ENCODE results near the gene CXCL5.

Gene CXCL5

DNA sequence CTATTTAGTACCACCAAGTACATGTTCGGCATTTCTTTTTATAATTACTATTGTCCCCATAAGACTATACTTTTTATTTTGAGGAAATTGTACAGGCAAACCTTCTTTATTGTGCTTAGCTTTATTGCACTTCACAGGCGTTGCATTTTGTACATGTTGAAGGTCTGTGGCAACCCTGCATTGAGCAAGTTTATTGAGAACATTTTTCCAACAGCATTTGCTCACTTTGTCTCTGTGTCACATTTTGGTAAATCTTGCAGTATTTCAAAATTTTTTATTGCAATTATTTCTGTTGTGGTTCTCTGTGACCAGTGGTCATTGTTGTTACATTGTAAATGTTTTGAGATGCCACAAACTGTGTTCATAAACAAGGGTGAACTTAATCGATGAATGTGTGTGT, 10.8 kb upstream of the CXCL5 start:
- TF ChIP-seq EZH2 (IDR thresholded peaks at IDR 0.05) (no peak), FOXP2 (optimal IDR thresholded peaks at IDR 0.05; ENCODE audit: control extremely low read depth, extremely low read length, insufficient read depth) (no peak), POLR2AphosphoS5 (IDR thresholded peaks at IDR 0.05; ENCODE audit: borderline replicate concordance, low read depth, low read length) (no peak)
- no peak overlapping the region for H3K9ac ChIP-seq (ENCODE audit: insufficient read length)
- no peak overlapping the region for H3K27ac ChIP-seq
- no peaks in the 10 kb centered on the region for H3K36me3 ChIP-seq (ENCODE audit: insufficient read depth, low read length)
- H3K4me3 ChIP-seq = no peak overlapping the region
- DNase-seq (ENCODE audit: low read depth, low spot score) = no peak
- H3K9me3 ChIP-seq (ENCODE audit: low read depth, low read length) = no peaks in the 10 kb centered on the region

DNA sequence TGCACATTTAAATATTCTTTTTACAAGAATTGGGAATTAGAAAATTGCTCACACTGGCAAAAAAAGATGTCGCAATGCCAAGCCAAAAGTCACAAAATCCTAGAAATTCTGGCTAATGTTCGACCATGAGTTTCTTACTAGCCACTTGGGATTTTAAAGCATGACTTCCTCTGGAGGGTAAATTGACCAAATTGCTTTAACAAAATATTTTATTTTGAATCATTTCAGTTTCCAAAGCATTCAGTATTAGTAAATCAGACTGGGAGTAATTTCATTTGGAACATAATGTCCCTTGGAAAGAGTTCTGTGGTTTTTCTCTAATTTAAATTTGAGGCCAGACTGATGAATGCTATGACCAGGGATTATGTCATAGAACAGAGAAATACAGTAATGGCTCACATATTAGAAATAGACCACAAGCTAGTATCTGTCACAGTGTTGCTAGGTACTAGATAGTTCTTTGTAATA, 7.6 kb upstream of the CXCL5 start:
- DNase-seq (ENCODE audit: low read depth, low spot score) = no peak
- Histone ChIP-seq H3K27ac (no peak overlapping the region), H3K9ac (ENCODE audit: insufficient read length) (no peak overlapping the region), H3K36me3 (ENCODE audit: insufficient read depth, low read length) (no peaks in the 10 kb centered on the region), H3K4me3 (no peak overlapping the region), H3K9me3 (ENCODE audit: low read depth, low read length) (no peaks in the 10 kb centered on the region)
- TF ChIP-seq EZH2 (IDR thresholded peaks at IDR 0.05) (no peak), POLR2AphosphoS5 (IDR thresholded peaks at IDR 0.05; ENCODE audit: borderline replicate concordance, low read depth, low read length) (no peak), FOXP2 (optimal IDR thresholded peaks at IDR 0.05; ENCODE audit: control extremely low read depth, extremely low read length, insufficient read depth) (no peak)

DNA sequence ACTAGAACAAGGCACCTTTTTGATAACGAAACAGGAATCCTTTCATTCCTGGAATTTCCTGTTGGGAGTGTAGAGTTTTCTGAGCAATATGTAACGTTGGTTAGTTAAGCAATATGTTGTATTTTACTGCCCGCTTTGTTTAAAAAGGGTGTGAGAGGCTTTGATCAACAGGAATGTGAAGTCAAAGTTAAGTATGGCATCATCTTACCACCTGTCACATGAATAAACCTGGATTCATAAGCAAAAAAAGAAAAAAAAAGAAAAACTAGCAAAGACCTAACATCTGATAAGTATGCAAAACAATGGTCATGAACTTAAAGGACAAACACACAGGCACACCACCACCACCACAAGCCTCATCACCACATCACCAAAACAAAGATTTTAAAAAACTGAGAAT, 7.1 kb upstream of the CXCL5 start:
- Histone ChIP-seq H3K9ac (ENCODE audit: insufficient read length) (no peak overlapping the region), H3K36me3 (ENCODE audit: insufficient read depth, low read length) (no peaks in the 10 kb centered on the region), H3K9me3 (ENCODE audit: low read depth, low read length) (no peaks in the 10 kb centered on the region), H3K27ac (no peak overlapping the region), H3K4me3 (no peak overlapping the region)
- DNase-seq (ENCODE audit: low read depth, low spot score) = no peak
- TF ChIP-seq POLR2AphosphoS5 (IDR thresholded peaks at IDR 0.05; ENCODE audit: borderline replicate concordance, low read depth, low read length) (no peak), FOXP2 (optimal IDR thresholded peaks at IDR 0.05; ENCODE audit: control extremely low read depth, extremely low read length, insufficient read depth) (no peak), EZH2 (IDR thresholded peaks at IDR 0.05) (no peak)

DNA sequence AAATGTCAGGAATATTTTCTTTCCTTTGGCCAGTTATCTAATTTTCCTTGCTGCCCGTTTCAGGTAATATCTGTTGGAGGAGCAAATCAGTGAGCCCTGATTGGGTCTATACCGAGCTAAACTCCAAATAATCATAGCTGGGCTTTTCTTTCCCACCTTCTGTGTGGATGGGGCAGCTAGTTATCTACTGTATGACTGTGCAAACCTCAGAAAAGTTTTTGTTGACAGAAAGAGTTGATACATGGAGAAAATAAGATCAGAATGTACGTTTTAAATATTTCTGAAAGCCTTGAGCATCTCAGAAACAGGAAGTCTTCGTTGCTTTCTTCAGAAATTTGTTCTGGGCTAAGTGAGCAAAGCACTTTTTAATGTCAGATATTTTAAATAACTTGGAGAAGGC, 6.2 kb upstream of the CXCL5 start:
- H3K27ac ChIP-seq = no peak overlapping the region
- DNase-seq (ENCODE audit: low read depth, low spot score) = no peak
- H3K36me3 ChIP-seq (ENCODE audit: insufficient read depth, low read length) = no peaks in the 10 kb centered on the region
- TF ChIP-seq POLR2AphosphoS5 (IDR thresholded peaks at IDR 0.05; ENCODE audit: borderline replicate concordance, low read depth, low read length) = no peak
- no peak for TF ChIP-seq FOXP2 (optimal IDR thresholded peaks at IDR 0.05; ENCODE audit: control extremely low read depth, extremely low read length, insufficient read depth)
- TF ChIP-seq EZH2 (IDR thresholded peaks at IDR 0.05) = no peak
- H3K4me3 ChIP-seq = no peak overlapping the region
- no peaks in the 10 kb centered on the region for H3K9me3 ChIP-seq (ENCODE audit: low read depth, low read length)
- no peak overlapping the region for H3K9ac ChIP-seq (ENCODE audit: insufficient read length)

DNA sequence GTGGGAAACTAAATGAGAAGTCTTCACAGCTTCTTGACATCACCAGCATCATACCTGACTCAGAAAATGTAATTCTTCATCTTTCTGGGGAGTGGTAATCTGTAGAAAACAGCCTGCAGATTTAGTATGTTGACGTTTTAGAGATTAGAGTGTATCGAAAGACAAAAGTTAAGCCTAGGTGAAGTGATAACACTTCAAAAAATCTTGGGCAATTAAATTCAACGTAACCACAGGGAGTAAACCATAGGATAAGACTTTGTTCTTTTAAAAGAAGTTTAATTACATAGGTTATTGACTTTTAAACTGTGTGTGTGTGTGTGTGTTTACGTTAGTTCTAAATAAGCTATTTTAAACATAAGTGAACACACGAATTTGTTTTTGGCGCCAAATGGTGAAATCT, 1.8 kb upstream of the CXCL5 start:
- no peak overlapping the region for H3K9ac ChIP-seq (ENCODE audit: insufficient read length)
- no peak for DNase-seq (ENCODE audit: low read depth, low spot score)
- H3K36me3 ChIP-seq (ENCODE audit: insufficient read depth, low read length) = no peaks in the 10 kb centered on the region
- TF ChIP-seq EZH2 (IDR thresholded peaks at IDR 0.05) = no peak
- no peak for TF ChIP-seq FOXP2 (optimal IDR thresholded peaks at IDR 0.05; ENCODE audit: control extremely low read depth, extremely low read length, insufficient read depth)
- no peak for TF ChIP-seq POLR2AphosphoS5 (IDR thresholded peaks at IDR 0.05; ENCODE audit: borderline replicate concordance, low read depth, low read length)
- H3K9me3 ChIP-seq (ENCODE audit: low read depth, low read length) = no peaks in the 10 kb centered on the region
- H3K4me3 ChIP-seq = no peak overlapping the region
- no peak overlapping the region for H3K27ac ChIP-seq

DNA sequence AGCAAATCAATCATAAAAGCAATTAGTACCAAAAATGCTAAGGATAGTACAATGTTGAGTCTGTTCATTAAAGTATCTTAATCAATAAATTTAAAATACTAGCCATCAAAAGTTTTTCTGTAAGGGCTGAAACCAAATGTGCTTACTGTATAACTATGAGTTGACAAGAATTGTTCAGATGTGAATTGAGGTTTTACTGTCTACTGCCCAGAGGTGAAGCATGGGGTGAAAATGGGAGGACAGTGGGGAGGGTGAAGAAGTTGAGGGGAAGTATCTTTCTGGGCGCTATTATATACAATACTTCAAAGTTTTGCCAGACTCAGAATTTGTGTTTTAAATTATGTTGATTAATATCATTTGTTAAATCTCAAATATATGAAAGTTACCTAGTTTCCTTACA, 6.4 kb downstream of the CXCL5 start:
- no peak for TF ChIP-seq EZH2 (IDR thresholded peaks at IDR 0.05)
- TF ChIP-seq POLR2AphosphoS5 (IDR thresholded peaks at IDR 0.05; ENCODE audit: borderline replicate concordance, low read depth, low read length) = no peak
- no peak for TF ChIP-seq FOXP2 (optimal IDR thresholded peaks at IDR 0.05; ENCODE audit: control extremely low read depth, extremely low read length, insufficient read depth)
- no peak for DNase-seq (ENCODE audit: low read depth, low spot score)
- no peak overlapping the region for H3K9ac ChIP-seq (ENCODE audit: insufficient read length)
- H3K4me3 ChIP-seq = no peak overlapping the region
- no peaks in the 10 kb centered on the region for H3K36me3 ChIP-seq (ENCODE audit: insufficient read depth, low read length)
- H3K9me3 ChIP-seq (ENCODE audit: low read depth, low read length) = no peaks in the 10 kb centered on the region
- no peak overlapping the region for H3K27ac ChIP-seq

DNA sequence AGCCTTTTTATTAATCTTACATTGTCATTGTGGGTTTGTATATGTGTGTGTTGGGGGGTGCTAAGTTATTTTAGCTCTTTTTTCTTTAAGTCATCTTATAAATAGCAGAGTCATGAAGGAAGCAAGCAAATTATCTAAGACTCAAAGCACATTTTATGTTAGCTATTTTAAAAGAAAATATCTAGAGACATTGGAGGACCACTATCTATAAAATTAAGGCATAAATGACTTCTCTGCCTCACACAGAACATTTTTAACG, 6.8 kb downstream of the CXCL5 start:
- Histone ChIP-seq H3K9me3 (ENCODE audit: low read depth, low read length) (no peaks in the 10 kb centered on the region), H3K9ac (ENCODE audit: insufficient read length) (no peak overlapping the region), H3K4me3 (no peak overlapping the region), H3K36me3 (ENCODE audit: insufficient read depth, low read length) (no peaks in the 10 kb centered on the region), H3K27ac (no peak overlapping the region)
- DNase-seq (ENCODE audit: low read depth, low spot score) = no peak
- TF ChIP-seq FOXP2 (optimal IDR thresholded peaks at IDR 0.05; ENCODE audit: control extremely low read depth, extremely low read length, insufficient read depth) (no peak), POLR2AphosphoS5 (IDR thresholded peaks at IDR 0.05; ENCODE audit: borderline replicate concordance, low read depth, low read length) (no peak), EZH2 (IDR thresholded peaks at IDR 0.05) (no peak)

DNA sequence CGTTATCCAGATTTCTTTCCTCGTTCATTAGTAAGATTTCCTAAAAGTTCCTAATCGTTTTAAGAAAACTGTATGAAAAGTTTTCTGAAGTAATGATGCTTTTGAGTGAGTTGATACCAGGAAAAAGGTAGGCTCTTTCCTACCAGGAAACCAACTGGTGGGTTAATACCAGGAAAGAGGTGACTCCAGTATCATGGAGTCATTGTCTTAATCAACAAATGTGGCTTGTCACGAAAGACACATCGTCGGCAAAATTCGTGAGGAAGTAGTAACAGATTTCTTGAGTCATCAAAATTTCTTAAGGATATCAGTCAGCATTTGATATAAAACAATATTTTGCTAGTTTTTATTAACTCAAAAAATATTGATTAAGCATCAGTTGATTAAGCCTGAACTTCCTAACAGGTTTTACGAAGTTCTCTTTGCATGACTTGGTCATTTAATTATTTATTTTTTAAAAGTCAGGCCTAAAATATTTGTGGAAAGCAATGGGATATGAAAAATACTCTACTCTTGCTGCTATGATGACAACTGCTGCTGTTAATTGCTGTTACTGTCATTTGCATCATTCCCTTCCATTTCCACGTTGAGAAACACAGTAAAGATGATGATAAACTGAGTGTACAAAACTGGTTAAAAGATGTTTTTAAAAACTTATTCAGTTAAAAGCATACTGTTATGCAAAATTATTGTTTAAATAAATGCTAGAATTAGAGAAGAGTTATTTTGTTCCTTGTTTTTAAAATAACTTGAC, 7.3 kb downstream of the CXCL5 start:
- DNase-seq (ENCODE audit: low read depth, low spot score) = no peak
- H3K27ac ChIP-seq = no peak overlapping the region
- TF ChIP-seq FOXP2 (optimal IDR thresholded peaks at IDR 0.05; ENCODE audit: control extremely low read depth, extremely low read length, insufficient read depth) (no peak), POLR2AphosphoS5 (IDR thresholded peaks at IDR 0.05; ENCODE audit: borderline replicate concordance, low read depth, low read length) (no peak), EZH2 (IDR thresholded peaks at IDR 0.05) (no peak)
- H3K9me3 ChIP-seq (ENCODE audit: low read depth, low read length) = no peaks in the 10 kb centered on the region
- H3K36me3 ChIP-seq (ENCODE audit: insufficient read depth, low read length) = no peaks in the 10 kb centered on the region
- H3K4me3 ChIP-seq = no peak overlapping the region
- no peak overlapping the region for H3K9ac ChIP-seq (ENCODE audit: insufficient read length)

DNA sequence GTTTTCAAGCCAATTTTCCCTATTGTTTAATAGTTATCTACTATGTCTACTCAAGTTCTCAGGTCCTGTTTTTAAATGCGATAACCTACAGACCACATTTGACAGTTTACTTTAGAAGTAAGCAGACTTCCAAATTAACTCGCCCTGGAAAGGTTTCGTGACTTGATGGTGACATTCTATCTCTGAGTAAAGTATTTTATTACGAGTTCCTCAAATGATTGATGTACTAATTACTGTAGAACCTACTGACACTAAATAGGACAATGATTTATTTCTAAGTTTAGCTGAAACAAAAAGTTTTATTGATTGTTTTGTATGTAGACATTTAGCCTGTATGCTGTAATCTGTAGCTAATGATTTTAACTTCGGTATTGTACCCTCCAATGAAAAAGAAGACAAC, 8.5 kb downstream of the CXCL5 start:
- H3K9me3 ChIP-seq (ENCODE audit: low read depth, low read length) = no peaks in the 10 kb centered on the region
- TF ChIP-seq POLR2AphosphoS5 (IDR thresholded peaks at IDR 0.05; ENCODE audit: borderline replicate concordance, low read depth, low read length) = no peak
- TF ChIP-seq FOXP2 (optimal IDR thresholded peaks at IDR 0.05; ENCODE audit: control extremely low read depth, extremely low read length, insufficient read depth) = no peak
- TF ChIP-seq EZH2 (IDR thresholded peaks at IDR 0.05) = no peak
- no peak for DNase-seq (ENCODE audit: low read depth, low spot score)
- H3K4me3 ChIP-seq = no peak overlapping the region
- H3K9ac ChIP-seq (ENCODE audit: insufficient read length) = no peak overlapping the region
- no peak overlapping the region for H3K27ac ChIP-seq
- H3K36me3 ChIP-seq (ENCODE audit: insufficient read depth, low read length) = no peaks in the 10 kb centered on the region
